Nephron (organoid): ENCODE data around the gene LANCL2.

ENCODE experiments used
- H3K27ac Mint-ChIP-seq, 3 experiments: 2 replicates each; pipeline ENCODE4 v1.8.0; 2020; ENCODE audit warnings: mixed read lengths in 3 of 3, mild to moderate bottlenecking in 2 of 3, moderate library complexity in 1 of 3
- H3K27me3 Mint-ChIP-seq: 2 replicates; pipeline ENCODE4 v1.8.0; 2021; ENCODE audit warnings: low read depth, mild to moderate bottlenecking, moderate library complexity, mixed read lengths
- H3K36me3 Mint-ChIP-seq: 2 replicates; pipeline ENCODE4 v1.8.0; 2020; ENCODE audit warnings: low read depth, mixed read lengths
- H3K4me1 Mint-ChIP-seq: 2 replicates; pipeline ENCODE4 v1.8.0; 2020; ENCODE audit warnings: mixed read lengths
- H3K4me3 Mint-ChIP-seq, 3 experiments: 2 replicates each; pipeline ENCODE4 v1.8.0; 2020; ENCODE audit warnings: mild to moderate bottlenecking in 3 of 3, mixed read lengths in 3 of 3, moderate library complexity in 2 of 3
- H3K9me3 Mint-ChIP-seq: 2 replicates; pipeline ENCODE4 v1.8.0; 2020; ENCODE audit warnings: mixed read lengths
- TF ChIP-seq, protein P1 (sequence below), 3 experiments: fragments of 200-600 bp; sonication (generic); IDR thresholded peaks; one replicate each; pipeline ENCODE4 v1.5.0; 2021; ENCODE audit warnings: antibody characterized with exemption in 3 of 3; ENCODE audit not compliant: unreplicated experiment in 3 of 3

LANCL2 gene

DNA sequence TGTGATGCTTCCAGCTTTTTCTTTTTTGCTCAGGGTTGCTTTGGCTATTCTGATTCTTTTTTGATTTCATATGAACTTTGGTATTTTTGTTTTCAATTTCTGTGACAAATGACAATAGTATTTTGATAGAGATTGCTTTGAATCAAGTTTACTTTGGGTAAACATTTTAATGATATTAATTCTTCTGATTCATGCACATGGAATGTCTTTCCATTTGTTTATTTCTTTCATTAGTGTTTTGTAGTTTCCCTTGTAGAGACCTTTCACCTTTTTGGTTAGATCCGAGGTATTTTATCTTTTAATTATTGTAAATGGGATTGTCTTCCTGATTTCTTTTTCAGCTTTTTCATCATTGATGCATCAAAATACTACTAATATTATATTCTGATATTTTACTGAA is 93.2 kb downstream of the LANCL2 start:
- Mint-ChIP-seq H3K27me3 (no peaks in the 10 kb centered on the region), H3K36me3 (peaks cover 58% of the 10 kb centered on the region), H3K9me3 (peaks cover 55% of the 10 kb centered on the region), H3K4me3 (no peak overlapping the region), H3K4me1 (no peaks in the 10 kb centered on the region), H3K27ac (no peak overlapping the region)
- TF ChIP-seq, protein P1, sequence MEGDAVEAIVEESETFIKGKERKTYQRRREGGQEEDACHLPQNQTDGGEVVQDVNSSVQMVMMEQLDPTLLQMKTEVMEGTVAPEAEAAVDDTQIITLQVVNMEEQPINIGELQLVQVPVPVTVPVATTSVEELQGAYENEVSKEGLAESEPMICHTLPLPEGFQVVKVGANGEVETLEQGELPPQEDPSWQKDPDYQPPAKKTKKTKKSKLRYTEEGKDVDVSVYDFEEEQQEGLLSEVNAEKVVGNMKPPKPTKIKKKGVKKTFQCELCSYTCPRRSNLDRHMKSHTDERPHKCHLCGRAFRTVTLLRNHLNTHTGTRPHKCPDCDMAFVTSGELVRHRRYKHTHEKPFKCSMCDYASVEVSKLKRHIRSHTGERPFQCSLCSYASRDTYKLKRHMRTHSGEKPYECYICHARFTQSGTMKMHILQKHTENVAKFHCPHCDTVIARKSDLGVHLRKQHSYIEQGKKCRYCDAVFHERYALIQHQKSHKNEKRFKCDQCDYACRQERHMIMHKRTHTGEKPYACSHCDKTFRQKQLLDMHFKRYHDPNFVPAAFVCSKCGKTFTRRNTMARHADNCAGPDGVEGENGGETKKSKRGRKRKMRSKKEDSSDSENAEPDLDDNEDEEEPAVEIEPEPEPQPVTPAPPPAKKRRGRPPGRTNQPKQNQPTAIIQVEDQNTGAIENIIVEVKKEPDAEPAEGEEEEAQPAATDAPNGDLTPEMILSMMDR (IDR thresholded peaks at IDR 0.05; ENCODE audit: unreplicated experiment in 3 of 3), result no peak

DNA sequence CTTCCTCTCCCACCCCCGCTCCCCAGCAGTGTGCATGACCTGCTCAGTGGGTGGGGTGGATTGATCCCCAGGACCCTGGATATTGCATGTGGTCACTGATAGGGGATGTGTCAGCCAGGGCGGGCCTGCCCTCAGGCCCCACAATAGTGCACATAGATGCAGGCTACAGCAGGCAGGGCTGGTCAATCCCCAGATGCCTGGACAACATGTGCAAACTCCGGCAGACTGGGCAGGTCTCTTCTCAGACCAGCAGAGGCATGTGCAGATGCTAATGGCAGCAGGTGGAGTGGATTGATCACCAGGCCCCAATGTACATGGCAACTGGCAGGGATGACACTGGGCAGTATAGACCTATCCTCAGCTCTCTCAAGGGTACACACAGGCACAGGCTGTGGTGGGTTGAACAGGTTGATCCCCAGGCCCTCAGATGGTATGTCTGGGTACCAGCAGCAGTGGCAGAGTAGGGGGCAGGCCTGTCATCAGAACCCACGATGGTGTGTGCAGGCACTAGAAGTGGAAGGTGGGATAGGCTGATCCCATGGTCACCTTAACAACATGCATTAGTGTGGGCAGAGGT is 98.6 kb downstream of the LANCL2 start:
- no peak overlapping the region for H3K4me3 Mint-ChIP-seq
- H3K4me1 Mint-ChIP-seq, result peaks cover 4% of the 10 kb centered on the region
- H3K27me3 Mint-ChIP-seq, result no peaks in the 10 kb centered on the region
- H3K27ac Mint-ChIP-seq, result no peak overlapping the region
- TF ChIP-seq, protein P1 (IDR thresholded peaks at IDR 0.05; ENCODE audit: unreplicated experiment in 3 of 3), result no peak
- peaks cover 86% of the 10 kb centered on the region for H3K36me3 Mint-ChIP-seq
- H3K9me3 Mint-ChIP-seq, result peaks cover 47% of the 10 kb centered on the region

DNA sequence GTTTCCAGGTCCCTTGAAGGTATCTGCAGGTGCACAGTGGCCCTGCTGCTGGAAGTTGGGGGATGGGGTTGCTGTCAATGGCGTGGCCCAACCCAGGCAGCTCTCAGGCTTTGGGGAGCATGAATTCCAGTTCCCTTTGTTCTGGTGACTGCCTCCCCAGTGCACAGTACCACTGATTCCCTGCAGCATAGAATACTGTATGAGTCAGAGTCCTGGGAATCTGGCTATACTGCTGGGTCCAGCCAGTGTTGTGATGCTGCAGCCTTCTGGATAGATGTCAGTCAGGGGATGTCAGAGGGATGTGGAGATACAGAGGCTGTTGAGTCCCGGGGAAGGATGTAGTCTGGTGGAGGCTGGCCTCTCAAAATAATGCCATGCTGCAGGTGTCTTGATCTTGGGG is 99.3 kb downstream of the LANCL2 start:
- H3K27ac Mint-ChIP-seq, result no peak overlapping the region
- TF ChIP-seq, protein P1 (IDR thresholded peaks at IDR 0.05; ENCODE audit: unreplicated experiment in 3 of 3), result no peak
- peaks cover 82% of the 10 kb centered on the region for H3K36me3 Mint-ChIP-seq
- H3K4me3 Mint-ChIP-seq, result no peak overlapping the region
- no peaks in the 10 kb centered on the region for H3K27me3 Mint-ChIP-seq
- H3K4me1 Mint-ChIP-seq, result peaks cover 5% of the 10 kb centered on the region
- peaks cover 40% of the 10 kb centered on the region for H3K9me3 Mint-ChIP-seq

DNA sequence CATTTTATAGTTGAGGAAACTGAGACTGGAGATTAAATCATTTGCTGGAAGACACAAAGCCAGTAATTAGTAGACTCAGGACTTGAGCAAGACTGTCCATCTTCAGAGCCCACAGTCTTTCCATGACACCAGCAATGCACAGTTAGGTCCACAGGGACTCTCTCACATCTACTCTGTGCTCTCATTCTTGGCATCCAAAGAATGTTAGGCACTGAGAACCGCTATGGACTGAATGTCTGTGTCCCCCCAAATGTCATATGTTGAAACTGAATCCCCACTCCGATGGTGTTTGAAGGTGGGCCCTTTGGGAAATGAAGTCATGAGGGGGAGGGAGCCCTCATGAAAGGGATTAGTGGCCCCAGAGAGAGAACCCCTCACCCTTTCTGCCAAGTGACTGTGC is 100.6 kb downstream of the LANCL2 start:
- TF ChIP-seq, protein P1 (IDR thresholded peaks at IDR 0.05; ENCODE audit: unreplicated experiment in 3 of 3), result no peak
- H3K4me1 Mint-ChIP-seq, result peaks cover 17% of the 10 kb centered on the region
- H3K9me3 Mint-ChIP-seq, result peaks cover 30% of the 10 kb centered on the region
- no peak overlapping the region for H3K27ac Mint-ChIP-seq
- peaks cover 78% of the 10 kb centered on the region for H3K36me3 Mint-ChIP-seq
- H3K27me3 Mint-ChIP-seq, result no peaks in the 10 kb centered on the region
- no peak overlapping the region for H3K4me3 Mint-ChIP-seq

DNA sequence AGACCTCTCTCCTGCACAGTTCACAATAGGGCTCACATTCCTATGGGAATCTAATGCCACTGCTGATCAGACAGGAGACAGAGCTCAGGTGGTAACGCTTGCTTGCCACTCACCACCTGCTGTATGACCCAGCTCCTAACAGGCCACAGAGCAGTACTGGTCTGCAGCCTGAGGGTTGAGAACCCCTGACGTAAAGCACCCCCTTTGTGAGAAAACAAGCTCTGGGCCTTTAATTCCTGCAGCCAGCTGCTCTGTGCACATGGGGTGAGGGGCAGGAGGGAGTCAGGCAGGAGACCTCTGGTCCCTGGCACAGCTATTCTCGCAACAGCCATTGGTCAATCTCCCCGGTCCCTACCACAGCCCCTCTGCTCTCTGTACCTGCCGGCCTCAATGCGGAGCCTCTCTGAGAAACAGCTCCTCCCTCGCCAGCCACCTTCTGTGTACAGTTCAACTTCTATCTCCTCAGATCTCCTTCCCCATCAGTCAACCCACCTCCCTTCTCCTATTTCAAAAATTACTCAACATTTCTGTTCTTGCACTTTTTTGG is 102.0 kb downstream of the LANCL2 start:
- Mint-ChIP-seq H3K36me3 (peaks cover 72% of the 10 kb centered on the region), H3K4me1 (peaks cover 17% of the 10 kb centered on the region), H3K4me3 (no peak overlapping the region), H3K27ac (no peak overlapping the region), H3K9me3 (peaks cover 22% of the 10 kb centered on the region), H3K27me3 (no peaks in the 10 kb centered on the region)
- TF ChIP-seq, protein P1 (IDR thresholded peaks at IDR 0.05; ENCODE audit: unreplicated experiment in 3 of 3), result no peak

DNA sequence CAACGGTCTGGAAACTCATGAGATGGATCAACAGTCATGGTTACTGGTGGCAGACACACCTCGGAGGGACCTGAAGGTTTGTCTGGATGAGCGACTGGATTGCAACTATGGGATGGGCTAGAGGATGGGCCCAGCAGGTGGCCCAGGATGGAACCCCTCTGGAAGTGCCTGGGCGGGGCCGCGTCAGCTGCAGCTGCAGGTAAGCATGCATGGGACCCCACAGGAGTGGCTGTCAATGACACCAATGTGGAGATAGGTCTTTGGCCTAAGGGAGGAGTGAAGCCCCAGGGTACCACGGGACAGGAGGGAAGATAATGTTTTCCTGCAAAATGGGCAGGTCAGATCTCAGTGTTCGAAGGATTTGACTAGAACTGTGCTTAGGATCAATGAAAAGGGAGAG is 103.4 kb downstream of the LANCL2 start:
- H3K27me3 Mint-ChIP-seq, result no peaks in the 10 kb centered on the region
- H3K9me3 Mint-ChIP-seq, result peaks cover 14% of the 10 kb centered on the region
- peaks cover 59% of the 10 kb centered on the region for H3K36me3 Mint-ChIP-seq
- no peak overlapping the region for H3K27ac Mint-ChIP-seq
- TF ChIP-seq, protein P1 (IDR thresholded peaks at IDR 0.05; ENCODE audit: unreplicated experiment in 3 of 3), result no peak
- H3K4me3 Mint-ChIP-seq, result no peak overlapping the region
- peaks cover 17% of the 10 kb centered on the region for H3K4me1 Mint-ChIP-seq
